GM12878 (cell line): ENCODE data around the gene PDE10A. TPM values are rescaled to one million over a fixed set of nuclear protein-coding genes. Genes with fewer than 3 reads are reported as not detected.

Experiments used
- ATAC-seq: fragments of 200-7000 bp; cut with Tn5 transposase; 3 replicates; pipeline ENCODE4 v1.9.1; 2020; ENCODE audit warnings: mild to moderate bottlenecking, moderate library complexity
- BruUV-seq: library from RNA; stranded (reverse); fragments of 400-500 nt; replicated peaks from 2 replicates; lab custom pipeline; 2021; lab: Mats Ljungman, UMichigan
- CTCF ChIA-PET: fragments of 300-600 bp; sonication (Branson Sonifier 250); formaldehyde crosslinking; extraction: SDS; loops from one replicate; lab custom pipeline; 2021; ENCODE audit warnings: inconsistent platforms; lab: Yijun Ruan, JAX
- POLR2A ChIA-PET: fragments of 350-600 bp; formaldehyde crosslinking; extraction: SDS; loops from one replicate; lab custom pipeline; 2021; ENCODE audit warnings: inconsistent platforms; lab: Charles Lee
- RAD21 ChIA-PET: fragments of 300-600 bp; sonication (Branson Sonifier 250); formaldehyde crosslinking; loops from one replicate; lab custom pipeline; 2023; ENCODE audit warnings: antibody characterized with exemption; ENCODE audit not compliant: unreplicated experiment; lab: Charles Lee
- SMC1A ChIA-PET: fragments of 300-600 bp; sonication (Branson Sonifier 250); formaldehyde crosslinking; loops from one replicate; lab custom pipeline; 2023; ENCODE audit not compliant: unreplicated experiment, uncharacterized antibody; lab: Charles Lee
- DNase-seq: peaks from one replicate; pipeline ENCODE4 v3.0.0-alpha.2; 2011; ENCODE audit warnings: low read depth, low spot score
- FAIRE-seq: peaks from 3 replicates; lab custom pipeline; 2011; peaks lifted over from hg19 to GRCh38; lab: Jason Lieb, UNC
- H2AFZ ChIP-seq: 2 replicates; pipeline ENCODE4 v1.6.0; 2011; ENCODE audit warnings: low read depth, low read length, control low read depth; ENCODE audit not compliant: control insufficient read depth
- H3K27ac ChIP-seq: 2 replicates; pipeline ENCODE4 v1.5.1; 2011; ENCODE audit warnings: control low read depth; ENCODE audit not compliant: control insufficient read depth, insufficient read depth
- H3K27me3 ChIP-seq, 2 experiments: replicated peaks in 1 of 2; 2 replicates each; pipeline versions ENCODE4 v1.6.0 to v1.6.1; 2011; ENCODE audit warnings: low read length in 1 of 2; ENCODE audit not compliant: control insufficient read depth in 2 of 2, insufficient read depth in 2 of 2
- H3K36me3 ChIP-seq, 2 experiments: 2 replicates each; pipeline ENCODE4 v1.5.1; 2011; ENCODE audit warnings: low read length in 1 of 2; ENCODE audit not compliant: control insufficient read depth in 2 of 2, insufficient read depth in 2 of 2
- H3K4me1 ChIP-seq: 2 replicates; pipeline ENCODE4 v1.6.1; 2011; ENCODE audit warnings: mild to moderate bottlenecking, low read length, moderate library complexity, mixed read lengths; ENCODE audit not compliant: control insufficient read depth, insufficient read depth
- H3K4me2 ChIP-seq: 2 replicates; pipeline ENCODE4 v1.6.0; 2011; ENCODE audit warnings: control low read depth; ENCODE audit not compliant: control insufficient read depth, insufficient read depth
- H3K4me3 ChIP-seq: fragments of 200-600 bp; sonication (generic); 2 replicates; pipeline ENCODE4 v1.5.1; 2016
- H3K79me2 ChIP-seq: 2 replicates; pipeline ENCODE4 v1.6.0; 2011; ENCODE audit warnings: low read length; ENCODE audit not compliant: control insufficient read depth, insufficient read depth
- H3K9ac ChIP-seq: 2 replicates; pipeline ENCODE4 v1.8.0; 2011; ENCODE audit warnings: low read length, control low read depth, mixed read lengths; ENCODE audit not compliant: control insufficient read depth, insufficient read depth
- H3K9me3 ChIP-seq: replicated peaks from 3 replicates; pipeline ENCODE4 v1.5.1; 2011; ENCODE audit warnings: mild to moderate bottlenecking, low read length; ENCODE audit not compliant: control insufficient read depth, insufficient read depth
- H4K20me1 ChIP-seq: 2 replicates; pipeline ENCODE4 v1.6.0; 2011; ENCODE audit not compliant: control insufficient read depth, insufficient read depth
- CBFB ChIP-seq: IDR thresholded peaks from 2 replicates; pipeline ENCODE4 v1.6.1; 2016; ENCODE audit warnings: antibody characterized with exemption, low read depth
- CREB1 ChIP-seq: IDR thresholded peaks from 2 replicates; pipeline ENCODE4 v1.6.1; 2012; ENCODE audit warnings: low read depth, mild to moderate bottlenecking, inconsistent platforms
- ESRRA ChIP-seq: IDR thresholded peaks from 2 replicates; pipeline ENCODE4 v1.6.1; 2012; ENCODE audit warnings: mild to moderate bottlenecking, low read length, improper control_type of control experiment
- KAT2A ChIP-seq: conservative IDR thresholded peaks from 2 replicates; pipeline ENCODE4 v1.6.1; 2011; ENCODE audit warnings: low read depth, low read length; ENCODE audit not compliant: control insufficient read depth
- NFYA ChIP-seq: IDR thresholded peaks from 2 replicates; pipeline ENCODE4 v1.6.1; 2011; ENCODE audit warnings: low read depth, mild to moderate bottlenecking, low read length, improper control_type of control experiment, borderline replicate concordance
- POLR2A ChIP-seq: IDR thresholded peaks from 2 replicates; pipeline ENCODE4 v1.6.1; 2011; ENCODE audit warnings: low read depth, mild to moderate bottlenecking, low read length
- RFX5 ChIP-seq: IDR thresholded peaks from 2 replicates; pipeline ENCODE4 v1.6.1; 2011; ENCODE audit warnings: low read depth, low read length, improper control_type of control experiment
- RUNX3 ChIP-seq: IDR thresholded peaks from 2 replicates; pipeline ENCODE4 v1.6.1; 2012; ENCODE audit warnings: low read length, inconsistent platforms
- SIX5 ChIP-seq: IDR thresholded peaks from 2 replicates; pipeline ENCODE4 v1.6.1; 2011; ENCODE audit warnings: mild to moderate bottlenecking, low read depth, low read length, moderate library complexity; ENCODE audit not compliant: severe bottlenecking
- WGBS: methylation state at CpG from one replicate; pipeline ENCODE4 v1.1.6; 2016; ENCODE audit warnings: low lambda C conversion rate; ENCODE audit not compliant: insufficient replicate concordance, insufficient coverage; ENCODE audit errors: missing lambda C conversion rate; 5-methylcytosine and 5-hydroxymethylcytosine counted together
- in situ Hi-C: fragments of 300-500 bp; cut with MboI; formaldehyde crosslinking; loops from 9 replicates; pipeline ENCODE4 v1.14.3; 2018; ENCODE audit warnings: mixed read lengths
- intact Hi-C: fragments of 100-400 bp; cut with micrococcal nuclease; formaldehyde crosslinking; loops from one replicate; pipeline ENCODE4 v1.14.2; 2022; ENCODE audit not compliant: unreplicated experiment
- polyA plus RNA-seq, 11 experiments: library from polyadenylated mRNA; depleted of rRNA in 4 of 11; unstranded in 6 of 11; stranded (reverse) in 5 of 11; fragments of >200 nt; fragmentation: Nextera tagmentation in 4 of 11; fragmentation: Illumina TruSeq in 1 of 11; extraction: Ambion mirVana in 4 of 11; extraction: Trizol in 1 of 11; gene quantifications; 1 replicate in 1 of 11; 2 replicates in 10 of 11; pipeline versions ENCODE4 v1.2.1 to v1.2.3, GENCODE V29; 2011 to 2016; ENCODE audit warnings: inconsistent platforms in 2 of 11, missing spikeins in 2 of 11, low read depth in 1 of 11
- total RNA-seq, 4 experiments: library from RNA; depleted of rRNA in 3 of 4; stranded (reverse); fragments of >200 nt in 3 of 4; fragmentation: Illumina TruSeq in 1 of 4; extraction: Trizol in 1 of 4; gene quantifications; 2 replicates each; pipeline versions ENCODE4 v1.2.1 to v1.2.3, GENCODE V29; 2013 to 2021
- TF ChIP-seq, protein P1 (sequence below): IDR thresholded peaks from 2 replicates; pipeline ENCODE4 v1.6.1; 2011; ENCODE audit warnings: borderline replicate concordance, low read depth, mild to moderate bottlenecking, moderate library complexity, mixed read lengths, low read length; ENCODE audit not compliant: insufficient read depth; ENCODE audit errors: extremely low read length

PDE10A gene
- total and polyA plus RNA-seq, 10 of the 15 experiments (the other 5 are each of a cell fraction or from before 2014, with no cell fraction given): under 0.01 to 1.3 (median 0.03) TPM; not detected in 2

- Histone ChIP-seq H4K20me1 (no peaks in the 10 kb centered on the region), H3K36me3 (no peaks in the 10 kb centered on the region), H3K9me3 (no peaks in the 10 kb centered on the region; the same call in 2 of the 3 replicates), H3K4me2 (no peak overlapping the region), H3K4me3 (no peak overlapping the region), H3K27ac (no peak overlapping the region), H3K27me3 (no peaks in the 10 kb centered on the region), H3K4me1 (no peaks in the 10 kb centered on the region), H3K79me2 (no peaks in the 10 kb centered on the region), H2AFZ (no peak overlapping the region), H3K9ac (no peak overlapping the region)
- FAIRE-seq: no peak
- intact Hi-C loops: no loop called here
- in situ Hi-C loops: no loop called here
- no TSS peak for BruUV-seq
- 17% methylated on average over 13 of the region's 13 CpGs for WGBS
- CTCF ChIA-PET: no interaction called here
- TF ChIP-seq CREB1 (no peak), CBFB (no peak), NFYA (no peak), POLR2A (no peak), KAT2A (no peak), SIX5 (no peak), RFX5 (no peak)
- ATAC-seq: no peak
- SMC1A ChIA-PET: interaction anchor here (0.8 kb wide), 1 partner anchor 9 kb away, joined by 3 read pairs; no protein-coding TSS in a partner anchor
- POLR2A ChIA-PET: no interaction called here
- RAD21 ChIA-PET: no interaction called here
- no peak for DNase-seq
Measured at GRCh38 chr6:165300422-165300936, 362.6 kb downstream of the PDE10A start.

DNA sequence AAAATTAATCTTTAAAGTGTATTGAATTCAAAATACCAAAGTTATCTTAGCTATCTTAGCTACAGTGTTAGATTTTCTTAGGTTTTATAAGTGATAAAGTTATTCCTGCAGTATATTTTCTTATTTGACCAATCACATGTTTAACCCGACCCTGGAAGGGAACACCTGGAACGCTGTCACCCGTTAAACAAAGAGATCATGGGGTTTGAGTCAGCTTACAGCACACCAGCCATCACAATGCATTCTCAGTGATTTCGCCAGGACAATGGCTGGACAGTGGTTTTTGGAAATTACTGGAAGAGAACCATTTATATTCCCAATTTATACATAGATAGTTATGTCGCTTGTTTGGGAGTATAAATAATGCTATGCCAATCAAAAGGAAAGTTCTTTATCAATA is 364.2 kb downstream of the PDE10A start:
- intact Hi-C loops: no loop called here
- no TSS peak for BruUV-seq
- 28% methylated on average over 5 of the region's 5 CpGs for WGBS
- no peak overlapping the region for H3K9ac ChIP-seq
- no peaks in the 10 kb centered on the region for H3K79me2 ChIP-seq
- RAD21 ChIA-PET: no interaction called here
- no peak overlapping the region for H3K4me2 ChIP-seq
- no peak overlapping the region for H3K27ac ChIP-seq
- in situ Hi-C loops: no loop called here
- TF ChIP-seq RUNX3: no peak
- TF ChIP-seq, protein P1, sequence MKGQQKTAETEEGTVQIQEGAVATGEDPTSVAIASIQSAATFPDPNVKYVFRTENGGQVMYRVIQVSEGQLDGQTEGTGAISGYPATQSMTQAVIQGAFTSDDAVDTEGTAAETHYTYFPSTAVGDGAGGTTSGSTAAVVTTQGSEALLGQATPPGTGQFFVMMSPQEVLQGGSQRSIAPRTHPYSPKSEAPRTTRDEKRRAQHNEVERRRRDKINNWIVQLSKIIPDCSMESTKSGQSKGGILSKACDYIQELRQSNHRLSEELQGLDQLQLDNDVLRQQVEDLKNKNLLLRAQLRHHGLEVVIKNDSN: no peak
- no peak for TF ChIP-seq NFYA
- TF ChIP-seq ESRRA: no peak
- no peak for TF ChIP-seq CREB1
- SMC1A ChIA-PET: no interaction called here
- H3K36me3 ChIP-seq: no peaks in the 10 kb centered on the region
- H2AFZ ChIP-seq: no peak overlapping the region
- DNase-seq (no peak), FAIRE-seq (no peak), ATAC-seq (no peak)
- H3K4me3 ChIP-seq: no peak overlapping the region
- H3K9me3 ChIP-seq: no peaks in the 10 kb centered on the region; the same call in 2 of the 3 replicates
- no peaks in the 10 kb centered on the region for H3K4me1 ChIP-seq
- H3K27me3 ChIP-seq: no peaks in the 10 kb centered on the region
- H4K20me1 ChIP-seq: no peaks in the 10 kb centered on the region
- POLR2A ChIA-PET: no interaction called here
- CTCF ChIA-PET: no interaction called here
